HEK293 (cell line): ENCODE results near the gene SDE2.

Experiments
- KLF1 ChIP-seq: fragments of 450-650 bp; formaldehyde crosslinking; IDR thresholded peaks from 2 replicates; pipeline ENCODE4 v1.5.1; 2016; ENCODE audit warnings: missing biosample characterization, missing genetic modification characterization
- PRDM4 ChIP-seq: fragments of 450-650 bp; formaldehyde crosslinking; IDR thresholded peaks from 2 replicates; pipeline ENCODE4 v1.5.1; 2017; ENCODE audit warnings: missing biosample characterization, missing genetic modification characterization
- YY1 ChIP-seq: fragments of 450-650 bp; formaldehyde crosslinking; IDR thresholded peaks from 2 replicates; pipeline ENCODE4 v1.5.1; 2018; ENCODE audit warnings: missing biosample characterization, missing genetic modification characterization
- ZBTB1 ChIP-seq: fragments of 450-650 bp; formaldehyde crosslinking; IDR thresholded peaks from 2 replicates; pipeline ENCODE4 v1.5.1; 2016; ENCODE audit warnings: missing biosample characterization, missing genetic modification characterization
- ZBTB10 ChIP-seq: fragments of 450-650 bp; formaldehyde crosslinking; IDR thresholded peaks from 2 replicates; pipeline ENCODE4 v1.5.1; 2016; ENCODE audit warnings: missing biosample characterization, missing genetic modification characterization
- ZBTB44 ChIP-seq: fragments of 450-650 bp; IDR thresholded peaks from 2 replicates; pipeline ENCODE4 v1.5.1; 2018; ENCODE audit warnings: missing biosample characterization, mild to moderate bottlenecking, missing genetic modification characterization
- ZNF148 ChIP-seq: fragments of 450-650 bp; formaldehyde crosslinking; IDR thresholded peaks from 2 replicates; pipeline ENCODE4 v1.5.0; 2017; ENCODE audit warnings: missing biosample characterization, missing genetic modification characterization, borderline replicate concordance
- ZNF19 ChIP-seq: fragments of 450-650 bp; formaldehyde crosslinking; IDR thresholded peaks from 2 replicates; pipeline ENCODE4; 2016; ENCODE audit warnings: missing biosample characterization, missing genetic modification characterization, low read depth
- ZNF211 ChIP-seq: fragments of 450-650 bp; formaldehyde crosslinking; IDR thresholded peaks from 2 replicates; pipeline ENCODE4 v1.5.1; 2016; ENCODE audit warnings: low read depth, missing biosample characterization, missing genetic modification characterization
- ZNF239 ChIP-seq: fragments of 450-650 bp; formaldehyde crosslinking; IDR thresholded peaks from 2 replicates; pipeline ENCODE4 v1.5.1; 2016; ENCODE audit warnings: missing biosample characterization, missing genetic modification characterization
- ZNF24 ChIP-seq: fragments of 450-650 bp; formaldehyde crosslinking; IDR thresholded peaks from 2 replicates; pipeline ENCODE4 v1.5.1; 2016; ENCODE audit warnings: missing biosample characterization, missing genetic modification characterization
- ZNF335 ChIP-seq: fragments of 450-650 bp; formaldehyde crosslinking; conservative IDR thresholded peaks from 2 replicates; pipeline ENCODE4 v1.5.1; 2016; ENCODE audit warnings: missing biosample characterization, missing genetic modification characterization
- ZNF449 ChIP-seq: fragments of 450-650 bp; formaldehyde crosslinking; IDR thresholded peaks from 2 replicates; pipeline ENCODE4 v1.5.1; 2017; ENCODE audit warnings: missing biosample characterization, mild to moderate bottlenecking, missing genetic modification characterization, moderate library complexity
- ZNF518A ChIP-seq: fragments of 450-650 bp; formaldehyde crosslinking; conservative IDR thresholded peaks from 2 replicates; pipeline ENCODE4 v1.5.1; 2016; ENCODE audit warnings: low read depth, missing biosample characterization, missing genetic modification characterization
- ZNF555 ChIP-seq: fragments of 450-650 bp; formaldehyde crosslinking; conservative IDR thresholded peaks from 2 replicates; pipeline ENCODE4 v1.5.1; 2017; ENCODE audit warnings: missing biosample characterization, mild to moderate bottlenecking, missing genetic modification characterization, inconsistent platforms
- ZNF560 ChIP-seq: fragments of 450-650 bp; formaldehyde crosslinking; IDR thresholded peaks from 2 replicates; pipeline ENCODE4 v1.5.1; 2017; ENCODE audit warnings: missing biosample characterization, missing genetic modification characterization, borderline replicate concordance
- ZNF585B ChIP-seq: fragments of 450-650 bp; formaldehyde crosslinking; IDR thresholded peaks from 2 replicates; pipeline ENCODE4 v1.5.1; 2016; ENCODE audit warnings: missing biosample characterization, missing genetic modification characterization
- ZNF623 ChIP-seq: fragments of 450-650 bp; formaldehyde crosslinking; IDR thresholded peaks from 2 replicates; pipeline ENCODE4 v1.5.1; 2016; ENCODE audit warnings: missing biosample characterization, missing genetic modification characterization
- ZNF624 ChIP-seq: fragments of 450-650 bp; formaldehyde crosslinking; IDR thresholded peaks from 2 replicates; pipeline ENCODE4 v1.5.1; 2017; ENCODE audit warnings: missing biosample characterization, missing genetic modification characterization
- ZNF626 ChIP-seq: fragments of 450-650 bp; sonication (Bioruptor Pico); formaldehyde crosslinking; IDR thresholded peaks from 2 replicates; pipeline ENCODE4 v1.5.1; 2018; ENCODE audit warnings: missing biosample characterization, missing genetic modification characterization, inconsistent platforms
- ZNF654 ChIP-seq: fragments of 450-650 bp; formaldehyde crosslinking; IDR thresholded peaks from 2 replicates; pipeline ENCODE4 v1.5.1; 2016; ENCODE audit warnings: low read depth, missing biosample characterization, missing genetic modification characterization
- ZNF664 ChIP-seq: fragments of 450-650 bp; formaldehyde crosslinking; IDR thresholded peaks from 2 replicates; pipeline ENCODE4 v1.5.1; 2016; ENCODE audit warnings: missing biosample characterization, missing genetic modification characterization
- ZNF768 ChIP-seq: fragments of 450-650 bp; formaldehyde crosslinking; IDR thresholded peaks from 2 replicates; pipeline ENCODE4 v1.5.1; 2018; ENCODE audit warnings: missing biosample characterization, mild to moderate bottlenecking, missing genetic modification characterization

SDE2 gene

GRCh38 chr1:225999227-225999911 is at the start of gene SDE2 (continued):
- TF ChIP-seq ZNF148 (tag by site-specific recombination) (no peak), YY1 (tag by site-specific recombination) (peak; percentile 96), ZNF211 (tag by site-specific recombination) (no peak), ZNF19 (no peak), ZNF585B (no peak; the same call in 1 of the 2 replicates), ZNF664 (tag by site-specific recombination) (peak; percentile 79), ZNF560 (tag by site-specific recombination) (no peak), ZNF768 (tag by site-specific recombination) (no peak), ZNF654 (tag by site-specific recombination) (no peak), ZBTB44 (tag by site-specific recombination) (peak; percentile 43; the same call in 1 of the 2 replicates), KLF1 (tag by site-specific recombination) (peak; percentile 99), ZNF239 (tag by site-specific recombination) (0 out of 2 replicates have a peak, but pooled peaks have one; percentile 37), ZNF335 (tag by site-specific recombination) (peak; percentile 5; the same call in 1 of the 2 replicates), ZNF449 (tag by site-specific recombination) (peak; percentile 48), ZBTB1 (tag by site-specific recombination) (no peak), ZNF24 (peak; percentile 66), ZNF623 (peak; percentile 28; the same call in 1 of the 2 replicates), ZNF626 (tag by site-specific recombination) (no peak), ZNF518A (tag by site-specific recombination) (peak; percentile 16; the same call in 1 of the 2 replicates), ZNF555 (tag by site-specific recombination) (no peak), ZBTB10 (tag by site-specific recombination) (no peak; the same call in 1 of the 2 replicates), PRDM4 (tag by site-specific recombination) (no peak; the same call in 1 of the 2 replicates), ZNF624 (tag by site-specific recombination) (no peak)
